DOHH2 (cell line): Measurements from ENCODE around the gene BICDL1.

Source experiments
- H3F3A ChIP-seq: fragments of 200-600 bp; sonication (generic), shearing (Covaris generic); 2 replicates; pipeline ENCODE4 v1.6.0; 2016; ENCODE audit warnings: antibody characterized with exemption, mild to moderate bottlenecking; ENCODE audit not compliant: control insufficient read depth, insufficient read depth
- H3K27ac ChIP-seq: fragments of 200-600 bp; sonication (generic); 2 replicates; pipeline ENCODE4 v1.5.1; 2014; ENCODE audit warnings: low read depth, mild to moderate bottlenecking, low read length, moderate library complexity
- H3K27me3 ChIP-seq: fragments of 200-600 bp; sonication (generic); 2 replicates; pipeline ENCODE4 v1.6.1; 2014; ENCODE audit warnings: mild to moderate bottlenecking, low read length, mixed read lengths; ENCODE audit not compliant: control insufficient read depth
- H3K36me3 ChIP-seq: fragments of 200-600 bp; sonication (generic); 2 replicates; pipeline ENCODE4 v1.6.1; 2014; ENCODE audit warnings: mild to moderate bottlenecking, low read length, moderate library complexity, mixed read lengths; ENCODE audit not compliant: control insufficient read depth
- H3K4me1 ChIP-seq: fragments of 200-600 bp; sonication (generic); 2 replicates; pipeline ENCODE4 v1.6.1; 2014; ENCODE audit warnings: mild to moderate bottlenecking, low read length, mixed read lengths; ENCODE audit not compliant: control insufficient read depth
- H3K4me2 ChIP-seq: fragments of 200-600 bp; sonication (generic); 2 replicates; pipeline ENCODE4 v1.6.0; 2014; ENCODE audit warnings: mild to moderate bottlenecking, low read length, moderate library complexity
- H3K4me3 ChIP-seq: fragments of 200-600 bp; sonication (generic); 2 replicates; pipeline ENCODE4 v1.5.1; 2014; ENCODE audit warnings: mild to moderate bottlenecking, low read length, mixed read lengths
- H3K79me2 ChIP-seq: fragments of 200-600 bp; sonication (generic); 2 replicates; pipeline ENCODE4 v1.6.1; 2014; ENCODE audit warnings: mild to moderate bottlenecking, low read length, mixed read lengths; ENCODE audit not compliant: control insufficient read depth
- H3K9me2 ChIP-seq: fragments of 200-600 bp; sonication (generic); replicated peaks from 2 replicates; pipeline ENCODE4 v1.6.1; 2014; ENCODE audit warnings: mild to moderate bottlenecking, low read length, mixed read lengths; ENCODE audit not compliant: control insufficient read depth
- H3K9me3 ChIP-seq: fragments of 200-600 bp; sonication (generic); 2 replicates; pipeline ENCODE4 v1.6.1; 2014; ENCODE audit warnings: antibody characterized with exemption, low read length, mixed read lengths; ENCODE audit not compliant: control insufficient read depth, insufficient read depth
- H4K20me1 ChIP-seq: fragments of 200-600 bp; sonication (generic); 2 replicates; pipeline ENCODE4 v1.6.0; 2014; ENCODE audit warnings: low read depth, mild to moderate bottlenecking, antibody characterized with exemption, low read length, moderate library complexity; ENCODE audit not compliant: control insufficient read depth, insufficient read depth
- EZH2phosphoT487 ChIP-seq: fragments of 200-600 bp; sonication (generic); IDR thresholded peaks from 2 replicates; pipeline ENCODE4 v1.6.1; 2017; ENCODE audit warnings: borderline replicate concordance, mild to moderate bottlenecking, antibody characterized with exemption, low read length, moderate library complexity, mixed read lengths
- TF ChIP-seq, protein P1 (sequence below): fragments of 200-600 bp; sonication (generic); IDR thresholded peaks from one replicate; pipeline ENCODE4 v1.5.1; 2014; ENCODE audit warnings: antibody characterized with exemption, mild to moderate bottlenecking, low read depth, low read length; ENCODE audit not compliant: poor library complexity, severe bottlenecking

BICDL1 gene

DNA sequence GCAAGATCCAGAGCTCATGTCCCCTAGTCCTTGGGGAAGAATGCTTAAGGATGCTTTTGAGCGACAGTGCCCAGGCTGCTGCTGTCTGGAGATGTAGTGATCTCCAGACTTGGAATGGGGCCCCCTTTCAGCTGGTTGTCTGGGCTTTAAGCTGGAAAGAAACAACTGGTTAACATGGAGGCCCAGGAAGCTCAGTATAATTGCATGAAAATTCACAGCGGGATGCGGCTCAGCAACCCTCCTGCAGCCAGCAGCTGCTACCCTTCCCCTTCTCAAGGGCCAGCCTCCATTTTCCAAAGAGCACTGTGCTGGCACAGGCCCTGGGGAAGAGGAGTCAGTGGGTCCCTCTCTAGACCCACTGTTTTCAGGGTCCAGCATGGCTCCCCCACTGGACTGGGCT is 101.2 kb downstream of the BICDL1 start:
- H3K9me2 ChIP-seq, result no peaks in the 10 kb centered on the region
- TF ChIP-seq EZH2phosphoT487, result no peak
- TF ChIP-seq, protein P1, sequence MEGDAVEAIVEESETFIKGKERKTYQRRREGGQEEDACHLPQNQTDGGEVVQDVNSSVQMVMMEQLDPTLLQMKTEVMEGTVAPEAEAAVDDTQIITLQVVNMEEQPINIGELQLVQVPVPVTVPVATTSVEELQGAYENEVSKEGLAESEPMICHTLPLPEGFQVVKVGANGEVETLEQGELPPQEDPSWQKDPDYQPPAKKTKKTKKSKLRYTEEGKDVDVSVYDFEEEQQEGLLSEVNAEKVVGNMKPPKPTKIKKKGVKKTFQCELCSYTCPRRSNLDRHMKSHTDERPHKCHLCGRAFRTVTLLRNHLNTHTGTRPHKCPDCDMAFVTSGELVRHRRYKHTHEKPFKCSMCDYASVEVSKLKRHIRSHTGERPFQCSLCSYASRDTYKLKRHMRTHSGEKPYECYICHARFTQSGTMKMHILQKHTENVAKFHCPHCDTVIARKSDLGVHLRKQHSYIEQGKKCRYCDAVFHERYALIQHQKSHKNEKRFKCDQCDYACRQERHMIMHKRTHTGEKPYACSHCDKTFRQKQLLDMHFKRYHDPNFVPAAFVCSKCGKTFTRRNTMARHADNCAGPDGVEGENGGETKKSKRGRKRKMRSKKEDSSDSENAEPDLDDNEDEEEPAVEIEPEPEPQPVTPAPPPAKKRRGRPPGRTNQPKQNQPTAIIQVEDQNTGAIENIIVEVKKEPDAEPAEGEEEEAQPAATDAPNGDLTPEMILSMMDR, result no peak

GRCh38 chr12:120090626-120091295 is 101.7 kb downstream of the BICDL1 start:
- peaks cover 22% of the 10 kb centered on the region for H3K36me3 ChIP-seq
- TF ChIP-seq, protein P1, result no peak
- TF ChIP-seq EZH2phosphoT487, result no peak
- H3K4me3 ChIP-seq, result no peak overlapping the region
- H3K4me2 ChIP-seq, result no peak overlapping the region
- H3K27me3 ChIP-seq, result no peaks in the 10 kb centered on the region
- no peak overlapping the region for H3K27ac ChIP-seq
- H3K9me3 ChIP-seq, result no peaks in the 10 kb centered on the region
- H4K20me1 ChIP-seq, result no peaks in the 10 kb centered on the region
- peaks cover 10% of the 10 kb centered on the region for H3F3A ChIP-seq
- H3K9me2 ChIP-seq, result no peaks in the 10 kb centered on the region
- H3K4me1 ChIP-seq, result peaks cover 25% of the 10 kb centered on the region
- no peaks in the 10 kb centered on the region for H3K79me2 ChIP-seq

More for the DNA sequence above, 101.2 kb downstream of the BICDL1 start:
- no peaks in the 10 kb centered on the region for H3K27me3 ChIP-seq
- H3K36me3 ChIP-seq, result peaks cover 18% of the 10 kb centered on the region
- H3K4me3 ChIP-seq, result no peak overlapping the region
- H3K4me2 ChIP-seq, result no peak overlapping the region
- H4K20me1 ChIP-seq, result no peaks in the 10 kb centered on the region
- peaks cover 25% of the 10 kb centered on the region for H3K4me1 ChIP-seq
- H3K79me2 ChIP-seq, result no peaks in the 10 kb centered on the region
- no peak overlapping the region for H3K27ac ChIP-seq
- H3F3A ChIP-seq, result peaks cover 10% of the 10 kb centered on the region
- H3K9me3 ChIP-seq, result no peaks in the 10 kb centered on the region

DNA sequence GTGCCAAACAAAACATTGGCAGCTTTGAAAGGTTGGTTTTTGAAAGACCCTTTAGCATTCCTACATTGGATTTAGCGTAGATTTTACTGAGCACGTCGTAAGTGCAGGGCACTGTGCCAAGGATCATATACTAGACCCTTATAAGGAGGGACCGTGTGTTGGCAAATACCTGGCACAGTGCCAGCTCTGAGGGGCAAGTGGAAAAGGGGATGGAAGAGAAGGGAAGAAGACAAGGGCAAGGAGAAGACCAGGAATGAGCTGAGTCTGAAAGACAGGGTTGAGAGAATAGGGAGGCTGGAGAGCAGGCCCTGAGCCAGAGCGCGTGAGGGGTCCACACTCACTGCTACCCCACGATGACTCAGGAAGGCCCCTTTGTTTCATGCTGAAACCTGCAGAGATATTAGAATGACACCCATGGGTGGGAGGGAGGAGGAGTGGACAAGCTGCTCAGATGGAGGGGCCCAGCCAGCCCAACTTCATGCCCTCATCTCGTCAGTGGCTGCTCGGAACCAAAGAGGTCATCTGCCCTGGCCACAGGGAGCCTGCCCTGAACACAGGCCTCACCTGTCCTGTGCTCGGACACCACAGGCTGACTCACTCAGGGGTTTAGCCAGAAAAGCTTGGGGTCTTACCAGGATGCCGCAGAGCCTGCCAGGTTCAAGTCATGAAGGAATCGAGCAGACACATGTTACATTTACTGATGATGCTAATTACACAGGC is 102.5 kb downstream of the BICDL1 start:
- TF ChIP-seq, protein P1, result no peak
- no peak for TF ChIP-seq EZH2phosphoT487
- Histone ChIP-seq H3K79me2 (no peaks in the 10 kb centered on the region), H3F3A (peaks cover 10% of the 10 kb centered on the region), H3K9me3 (no peaks in the 10 kb centered on the region), H4K20me1 (no peaks in the 10 kb centered on the region), H3K36me3 (peaks cover 30% of the 10 kb centered on the region), H3K9me2 (no peaks in the 10 kb centered on the region), H3K4me1 (peaks cover 17% of the 10 kb centered on the region), H3K27ac (no peak overlapping the region), H3K4me3 (no peak overlapping the region), H3K27me3 (no peaks in the 10 kb centered on the region), H3K4me2 (no peak overlapping the region)
